ENCODE data around the gene LAMTOR2.
A peak's percentile ranks its signal among the peaks of the same experiment; 100 is the strongest.

Gene LAMTOR2

DNA sequence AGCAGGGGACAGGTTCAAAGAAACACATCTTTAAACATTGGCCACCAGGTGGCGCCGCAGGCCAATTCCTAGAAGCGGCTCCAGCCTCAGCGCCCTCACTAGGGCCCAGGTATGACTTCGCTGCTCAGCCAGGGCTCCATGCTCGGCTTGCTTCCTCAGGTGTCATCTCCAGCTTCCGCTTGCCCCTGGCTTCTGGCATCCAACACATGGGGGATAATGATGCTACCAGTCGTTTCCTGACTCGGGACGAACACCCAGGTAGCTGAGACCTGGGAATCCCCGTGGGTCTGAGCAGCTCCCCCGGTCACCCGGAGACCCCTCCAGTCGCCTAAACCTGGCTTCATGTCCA lies 36.2 kb downstream of the LAMTOR2 start:
- Histone ChIP-seq H3K4me2 (ENCODE audit: insufficient read depth, low read length, poor library complexity, severe bottlenecking) (no peak overlapping the region), H3K18ac (ENCODE audit: low read length) (peak overlapping the region; percentile 4), H3K27ac (replicated peaks; ENCODE audit: low read length) (no peak overlapping the region), H3K14ac (ENCODE audit: low read length) (no peak overlapping the region), H3K4me3 (ENCODE audit: low read length in 2 of 2) (no peak overlapping the region), H3K4ac (ENCODE audit: low read length) (no peak overlapping the region), H4K8ac (ENCODE audit: low read depth, low read length) (no peak overlapping the region), H3K23ac (ENCODE audit: low read depth, low read length, poor library complexity) (no peak overlapping the region), H2AFZ (ENCODE audit: low read length) (no peak overlapping the region), H2BK120ac (ENCODE audit: low read depth, low read length) (no peak overlapping the region), H4K91ac (ENCODE audit: low read depth, low read length, poor library complexity) (no peak overlapping the region), H3K9me3 (replicated peaks in 1 of 2; ENCODE audit: control insufficient read depth in 2 of 2, insufficient read depth in 1 of 2, low read depth in 1 of 2, low read length in 2 of 2) (no peaks in the 10 kb centered on the region), H3K4me1 (ENCODE audit: control insufficient read depth in 2 of 2, insufficient read depth in 1 of 2, low read depth in 1 of 2, low read length in 2 of 2) (peaks cover 14% of the 10 kb centered on the region in 2 donors), H3K36me3 (replicated peaks in 1 of 2; ENCODE audit: control insufficient read depth in 2 of 2, insufficient read depth in 2 of 2, low read length in 2 of 2) (peaks cover 18 to 83% of the 10 kb centered on the region in 2 donors), H2AK5ac (ENCODE audit: low read depth, low read length) (no peak overlapping the region), H2BK15ac (ENCODE audit: low read length) (no peak overlapping the region), H3K9ac (ENCODE audit: low read depth, low read length, poor library complexity) (no peak overlapping the region), H3K27me3 (ENCODE audit: control insufficient read depth in 3 of 3, insufficient read depth in 3 of 3, low read depth in 1 of 3, low read length in 3 of 3) (no peaks in the 10 kb centered on the region), H2BK5ac (ENCODE audit: low read length) (no peak overlapping the region), H3K79me1 (ENCODE audit: low read depth, low read length) (peaks cover 10% of the 10 kb centered on the region), H2BK12ac (ENCODE audit: low read length) (no peak overlapping the region)
- peak; percentile 83 for DNase-seq (ENCODE audit: low spot score)
- WGBS, 2 donors (ENCODE audit: extremely low coverage in 2 of 2, insufficient read length in 2 of 2, insufficient replicate concordance in 1 of 2), result no CpG with 5 or more reads among the region's 14 CpGs

DNA sequence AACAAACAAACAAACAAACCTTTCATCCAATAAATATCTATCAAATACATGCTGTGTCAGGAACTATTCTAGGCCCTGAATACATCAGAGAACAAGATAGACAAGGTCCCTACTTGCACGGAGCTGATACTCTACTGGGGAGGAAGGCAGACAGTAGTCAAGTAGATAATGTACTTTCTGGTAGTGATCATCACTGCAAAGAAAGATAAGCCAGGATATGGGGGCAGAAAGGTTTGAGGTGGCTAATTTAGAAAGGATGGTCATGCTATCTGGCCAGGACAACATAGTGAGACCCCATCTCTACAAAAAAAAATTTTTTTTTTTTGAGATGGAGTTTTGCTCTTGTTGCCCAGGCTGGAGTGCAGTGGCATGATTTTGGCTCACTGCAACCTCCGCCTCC lies 37.0 kb downstream of the LAMTOR2 start:
- no peak overlapping the region for H2AFZ ChIP-seq (ENCODE audit: low read length)
- no peak overlapping the region for H3K14ac ChIP-seq (ENCODE audit: low read length)
- H3K4me3 ChIP-seq (ENCODE audit: low read length in 2 of 2), result no peak overlapping the region
- H3K23ac ChIP-seq (ENCODE audit: low read depth, low read length, poor library complexity), result no peak overlapping the region
- H3K9me3 ChIP-seq (replicated peaks in 1 of 2; ENCODE audit: control insufficient read depth in 2 of 2, insufficient read depth in 1 of 2, low read depth in 1 of 2, low read length in 2 of 2), result no peaks in the 10 kb centered on the region
- no peak overlapping the region for H3K4ac ChIP-seq (ENCODE audit: low read length)
- no peak overlapping the region for H3K27ac ChIP-seq (replicated peaks; ENCODE audit: low read length)
- no CpG with 5 or more reads among the region's 2 CpGs for WGBS, 2 donors (ENCODE audit: extremely low coverage in 2 of 2, insufficient read length in 2 of 2, insufficient replicate concordance in 1 of 2)
- H3K9ac ChIP-seq (ENCODE audit: low read depth, low read length, poor library complexity), result no peak overlapping the region
- H3K27me3 ChIP-seq (ENCODE audit: control insufficient read depth in 3 of 3, insufficient read depth in 3 of 3, low read depth in 1 of 3, low read length in 3 of 3), result no peaks in the 10 kb centered on the region
- no peak overlapping the region for H2BK5ac ChIP-seq (ENCODE audit: low read length)
- no peak overlapping the region for H4K91ac ChIP-seq (ENCODE audit: low read depth, low read length, poor library complexity)
- H2BK120ac ChIP-seq (ENCODE audit: low read depth, low read length), result no peak overlapping the region
- H3K79me1 ChIP-seq (ENCODE audit: low read depth, low read length), result peaks cover 10% of the 10 kb centered on the region
- H2BK12ac ChIP-seq (ENCODE audit: low read length), result no peak overlapping the region
- H4K8ac ChIP-seq (ENCODE audit: low read depth, low read length), result no peak overlapping the region
- H3K18ac ChIP-seq (ENCODE audit: low read length), result no peak overlapping the region
- peaks cover 12 to 14% of the 10 kb centered on the region in 2 donors for H3K4me1 ChIP-seq (ENCODE audit: control insufficient read depth in 2 of 2, insufficient read depth in 1 of 2, low read depth in 1 of 2, low read length in 2 of 2)
- no peak for DNase-seq (ENCODE audit: low spot score)
- H2AK5ac ChIP-seq (ENCODE audit: low read depth, low read length), result no peak overlapping the region
- H3K4me2 ChIP-seq (ENCODE audit: insufficient read depth, low read length, poor library complexity, severe bottlenecking), result no peak overlapping the region
- H3K36me3 ChIP-seq (replicated peaks in 1 of 2; ENCODE audit: control insufficient read depth in 2 of 2, insufficient read depth in 2 of 2, low read length in 2 of 2), result peaks cover 18 to 91% of the 10 kb centered on the region in 2 donors
- H2BK15ac ChIP-seq (ENCODE audit: low read length), result no peak overlapping the region

DNA sequence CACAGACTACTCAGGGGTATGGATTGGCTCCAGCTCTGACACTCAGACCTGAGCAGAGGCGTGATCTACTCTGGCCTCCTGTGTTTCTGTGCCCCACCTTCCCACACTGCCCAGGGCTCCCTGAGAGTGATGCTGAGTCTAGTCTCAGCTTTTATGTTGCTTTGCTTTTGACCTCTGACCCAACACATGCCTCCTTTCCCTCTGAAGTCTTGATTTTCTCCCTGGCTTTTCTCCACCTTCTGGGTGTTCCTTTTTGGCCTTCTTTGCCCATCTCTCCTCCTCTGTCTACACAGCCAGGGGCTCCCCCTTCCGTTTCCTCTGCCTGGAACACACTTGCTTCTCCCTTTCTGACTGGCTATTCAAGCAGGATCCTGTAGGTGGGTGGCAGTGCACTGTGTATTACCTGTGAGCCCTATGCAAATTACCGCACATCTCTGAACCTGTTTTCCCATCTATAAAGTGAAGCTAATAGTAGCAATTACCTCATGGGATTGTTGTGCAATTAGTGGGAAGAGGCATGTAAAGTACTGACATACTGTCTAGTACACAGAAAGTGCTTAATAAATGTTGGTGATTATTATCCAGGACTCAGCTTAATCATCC lies 41.4 kb downstream of the LAMTOR2 start:
- Histone ChIP-seq H3K79me1 (ENCODE audit: low read depth, low read length) (peaks cover 10% of the 10 kb centered on the region), H4K8ac (ENCODE audit: low read depth, low read length) (no peak overlapping the region), H3K14ac (ENCODE audit: low read length) (no peak overlapping the region), H3K18ac (ENCODE audit: low read length) (no peak overlapping the region), H3K4me2 (ENCODE audit: insufficient read depth, low read length, poor library complexity, severe bottlenecking) (no peak overlapping the region), H2BK15ac (ENCODE audit: low read length) (no peak overlapping the region), H4K91ac (ENCODE audit: low read depth, low read length, poor library complexity) (no peak overlapping the region), H2AFZ (ENCODE audit: low read length) (no peak overlapping the region), H3K9ac (ENCODE audit: low read depth, low read length, poor library complexity) (no peak overlapping the region), H3K36me3 (replicated peaks in 1 of 2; ENCODE audit: control insufficient read depth in 2 of 2, insufficient read depth in 2 of 2, low read length in 2 of 2) (peaks cover 20 to 94% of the 10 kb centered on the region in 2 donors), H3K4me3 (ENCODE audit: low read length in 2 of 2) (no peak overlapping the region), H2BK12ac (ENCODE audit: low read length) (no peak overlapping the region), H3K23ac (ENCODE audit: low read depth, low read length, poor library complexity) (no peak overlapping the region), H3K27ac (replicated peaks; ENCODE audit: low read length) (peak overlapping the region; percentile 24), H3K9me3 (replicated peaks in 1 of 2; ENCODE audit: control insufficient read depth in 2 of 2, insufficient read depth in 1 of 2, low read depth in 1 of 2, low read length in 2 of 2) (no peaks in the 10 kb centered on the region), H2BK5ac (ENCODE audit: low read length) (no peak overlapping the region), H3K4me1 (ENCODE audit: control insufficient read depth in 2 of 2, insufficient read depth in 1 of 2, low read depth in 1 of 2, low read length in 2 of 2) (peaks cover 16 to 23% of the 10 kb centered on the region in 2 donors), H3K27me3 (ENCODE audit: control insufficient read depth in 3 of 3, insufficient read depth in 3 of 3, low read depth in 1 of 3, low read length in 3 of 3) (no peaks in the 10 kb centered on the region), H2BK120ac (ENCODE audit: low read depth, low read length) (no peak overlapping the region), H2AK5ac (ENCODE audit: low read depth, low read length) (no peak overlapping the region), H3K4ac (ENCODE audit: low read length) (no peak overlapping the region)
- WGBS, 2 donors (ENCODE audit: extremely low coverage in 2 of 2, insufficient read length in 2 of 2, insufficient replicate concordance in 1 of 2), result no CpG with 5 or more reads among the region's 3 CpGs
- DNase-seq (ENCODE audit: low spot score), result no peak

DNA sequence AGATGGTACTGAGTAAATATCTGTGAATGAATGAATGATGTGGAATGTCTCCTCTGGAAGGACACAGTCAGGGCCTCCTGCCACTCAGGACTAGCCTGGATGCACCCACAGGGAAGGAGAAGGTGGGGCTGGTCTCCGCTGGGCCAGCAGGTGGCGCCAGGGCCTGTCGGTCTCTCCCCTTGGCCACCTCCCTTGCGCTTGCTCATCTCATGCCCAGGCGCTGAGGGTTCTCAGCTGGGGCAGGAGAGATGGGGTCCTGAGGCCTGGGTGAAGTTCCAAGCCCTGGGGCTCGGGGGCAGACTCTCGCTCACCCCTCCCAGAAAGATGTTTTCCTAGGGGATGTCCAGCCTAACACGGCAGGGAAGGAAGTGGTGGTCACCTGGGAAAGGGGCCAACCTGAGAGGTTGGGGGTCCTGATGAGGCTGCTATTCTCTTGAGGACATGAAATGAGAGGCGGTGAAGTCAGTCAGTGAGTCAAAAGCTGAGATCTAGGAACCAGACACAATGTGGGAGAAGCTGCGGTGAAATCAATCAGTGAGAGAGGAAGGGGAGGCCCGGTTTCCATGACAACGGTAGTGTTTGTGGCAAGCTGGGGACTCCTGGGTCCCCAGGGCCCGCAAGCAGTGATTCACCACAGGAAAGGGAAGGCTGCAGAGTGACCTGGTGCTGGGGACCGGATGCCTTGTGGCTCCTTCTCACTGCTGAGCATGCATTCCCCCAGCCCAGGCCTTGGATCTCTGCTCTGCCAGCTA lies 42.2 kb downstream of the LAMTOR2 start:
- Histone ChIP-seq H3K79me1 (ENCODE audit: low read depth, low read length) (peaks cover 10% of the 10 kb centered on the region), H3K4ac (ENCODE audit: low read length) (no peak overlapping the region), H3K4me2 (ENCODE audit: insufficient read depth, low read length, poor library complexity, severe bottlenecking) (no peak overlapping the region), H3K14ac (ENCODE audit: low read length) (no peak overlapping the region), H2BK15ac (ENCODE audit: low read length) (no peak overlapping the region), H3K23ac (ENCODE audit: low read depth, low read length, poor library complexity) (peak overlapping the region; percentile 29), H4K91ac (ENCODE audit: low read depth, low read length, poor library complexity) (no peak overlapping the region), H3K27ac (replicated peaks; ENCODE audit: low read length) (no peak overlapping the region), H3K27me3 (ENCODE audit: control insufficient read depth in 3 of 3, insufficient read depth in 3 of 3, low read depth in 1 of 3, low read length in 3 of 3) (no peaks in the 10 kb centered on the region), H2BK120ac (ENCODE audit: low read depth, low read length) (no peak overlapping the region), H3K4me3 (ENCODE audit: low read length in 2 of 2) (no peak overlapping the region), H2BK5ac (ENCODE audit: low read length) (no peak overlapping the region), H2AK5ac (ENCODE audit: low read depth, low read length) (no peak overlapping the region), H2AFZ (ENCODE audit: low read length) (no peak overlapping the region), H4K8ac (ENCODE audit: low read depth, low read length) (no peak overlapping the region), H3K36me3 (replicated peaks in 1 of 2; ENCODE audit: control insufficient read depth in 2 of 2, insufficient read depth in 2 of 2, low read length in 2 of 2) (peaks cover 17 to 93% of the 10 kb centered on the region in 2 donors), H3K9ac (ENCODE audit: low read depth, low read length, poor library complexity) (no peak overlapping the region), H3K4me1 (ENCODE audit: control insufficient read depth in 2 of 2, insufficient read depth in 1 of 2, low read depth in 1 of 2, low read length in 2 of 2) (peaks cover 16 to 23% of the 10 kb centered on the region in 2 donors), H3K18ac (ENCODE audit: low read length) (no peak overlapping the region), H3K9me3 (replicated peaks in 1 of 2; ENCODE audit: control insufficient read depth in 2 of 2, insufficient read depth in 1 of 2, low read depth in 1 of 2, low read length in 2 of 2) (no peaks in the 10 kb centered on the region), H2BK12ac (ENCODE audit: low read length) (no peak overlapping the region)
- no CpG with 5 or more reads among the region's 14 CpGs for WGBS, 2 donors (ENCODE audit: extremely low coverage in 2 of 2, insufficient read length in 2 of 2, insufficient replicate concordance in 1 of 2)
- DNase-seq (ENCODE audit: low spot score), result no peak

Measured in neuronal stem cell (in vitro differentiated cells).